K562 (cell line): ENCODE results near the gene GPR37L1. TPM values are rescaled to one million over a fixed set of nuclear protein-coding genes. Genes with fewer than 3 reads are reported as not detected.

Experiments used
- ATF3 ChIP-seq, 2 experiments: fragments of 450-650 bp in 1 of 2; sonication (generic) in 1 of 2; formaldehyde crosslinking in 1 of 2; IDR thresholded peaks in 1 of 2; conservative IDR thresholded peaks in 1 of 2; 2 replicates each; pipeline versions ENCODE4 v1.6.1 to v1.8.1; 2016 to 2023; ENCODE audit warnings: mild to moderate bottlenecking in 2 of 2, moderate library complexity in 2 of 2, inconsistent platforms in 1 of 2, missing genetic modification reagents in 1 of 2
- BCLAF1 ChIP-seq, 2 experiments: fragments of 450-650 bp in 1 of 2; IDR thresholded peaks; 2 replicates each; pipeline ENCODE4 v1.6.1; 2011 to 2017; ENCODE audit warnings: low read depth in 2 of 2, antibody characterized with exemption in 1 of 2, borderline replicate concordance in 1 of 2, low read length in 1 of 2, mild to moderate bottlenecking in 1 of 2, mixed read lengths in 1 of 2; ENCODE audit not compliant: control insufficient read depth in 1 of 2
- CHD4 ChIP-seq: fragments of 200-600 bp; sonication (generic); IDR thresholded peaks from 3 replicates; pipeline ENCODE4 v1.6.1; 2012; ENCODE audit warnings: low read depth, mild to moderate bottlenecking, mixed read lengths, low read length, inconsistent platforms; ENCODE audit not compliant: insufficient read depth, insufficient replicate concordance, poor library complexity, severe bottlenecking
- HLTF ChIP-seq: fragments of 450-650 bp; IDR thresholded peaks from 2 replicates; pipeline ENCODE4 v1.6.1; 2016
- MBD2 ChIP-seq: sonication (generic); IDR thresholded peaks from 2 replicates; pipeline ENCODE4 v1.6.1; 2016; ENCODE audit warnings: low read depth, borderline replicate concordance
- MCM3 ChIP-seq: fragments of 450-650 bp; IDR thresholded peaks from 2 replicates; pipeline ENCODE4 v1.6.1; 2016
- MEIS2 ChIP-seq: fragments of 450-650 bp; IDR thresholded peaks from 2 replicates; pipeline ENCODE4 v1.6.1; 2014; ENCODE audit warnings: mild to moderate bottlenecking; ENCODE audit not compliant: partially characterized antibody
- NUFIP1 ChIP-seq: fragments of 450-650 bp; IDR thresholded peaks from 2 replicates; pipeline ENCODE4 v1.6.1; 2018; ENCODE audit not compliant: partially characterized antibody
- SMARCE1 ChIP-seq: fragments of 450-650 bp; IDR thresholded peaks from 2 replicates; pipeline ENCODE4 v1.7.1; 2016; ENCODE audit warnings: mild to moderate bottlenecking
- SMC3 ChIP-seq: conservative IDR thresholded peaks from 2 replicates; pipeline ENCODE4 v1.6.1; 2011; ENCODE audit warnings: low read depth, low read length, improper control_type of control experiment; ENCODE audit not compliant: insufficient read depth
- UBTF ChIP-seq, 2 experiments: IDR thresholded peaks; 2 replicates each; pipeline ENCODE4 v1.6.1; 2012; ENCODE audit warnings: improper control_type of control experiment in 2 of 2, low read depth in 2 of 2, low read length in 2 of 2, borderline replicate concordance in 1 of 2
- YY1 ChIP-seq, 3 experiments: IDR thresholded peaks; 2 replicates each; pipeline ENCODE4 v1.6.1; 2011; ENCODE audit warnings: low read length in 2 of 3, mild to moderate bottlenecking in 2 of 3, moderate library complexity in 2 of 3, borderline replicate concordance in 1 of 3, control low read depth in 1 of 3, low read depth in 1 of 3; ENCODE audit not compliant: insufficient read depth in 3 of 3, insufficient replicate concordance in 2 of 3, control insufficient read depth in 1 of 3, insufficient read length in 1 of 3; ENCODE audit errors: extremely low read depth in 1 of 3
- ZNF75A ChIP-seq: fragments of 450-650 bp; formaldehyde crosslinking; IDR thresholded peaks from 2 replicates; pipeline ENCODE4 v1.4.0; 2020; ENCODE audit warnings: mild to moderate bottlenecking
- polyA plus RNA-seq, 8 experiments: library from polyadenylated mRNA; depleted of rRNA in 4 of 8; stranded (reverse) in 5 of 8; unstranded in 3 of 8; fragments of >200 nt; fragmentation: Nextera tagmentation in 2 of 8; fragmentation: Illumina TruSeq in 1 of 8; extraction: Ambion mirVana in 2 of 8; extraction: Trizol in 1 of 8; gene quantifications; 2 replicates each; pipeline versions ENCODE4 v1.2.1 to v1.2.3, GENCODE V29; 2011 to 2014; ENCODE audit warnings: inconsistent platforms in 1 of 8, missing spikeins in 1 of 8
- total RNA-seq, 7 experiments: library from RNA; depleted of rRNA in 6 of 7; stranded (reverse); fragments of >200 nt in 6 of 7; fragmentation: Illumina TruSeq in 2 of 7; extraction: Trizol in 2 of 7; gene quantifications; 2 replicates each; pipeline versions ENCODE4 v1.2.1 to v1.2.3, GENCODE V29; 2011 to 2021; ENCODE audit warnings: low replicate concordance in 1 of 7
- TF ChIP-seq, protein P1 (sequence below): fragments of 200-800 bp; sonication (Bioruptor generic); IDR thresholded peaks from 2 replicates; pipeline ENCODE4 v1.6.1; 2017; ENCODE audit warnings: missing genetic modification characterization, missing compliant biosample characterization
- TF ChIP-seq, protein P2 (sequence below): fragments of 450-650 bp; conservative IDR thresholded peaks from 2 replicates; pipeline ENCODE4 v1.6.1; 2016; ENCODE audit warnings: missing genetic modification characterization, low read depth, mild to moderate bottlenecking, missing compliant biosample characterization, moderate library complexity

Gene GPR37L1
- total and polyA plus RNA-seq, 9 of the 15 experiments (the other 6 are each of a cell fraction or from before 2014, with no cell fraction given): not detected

DNA sequence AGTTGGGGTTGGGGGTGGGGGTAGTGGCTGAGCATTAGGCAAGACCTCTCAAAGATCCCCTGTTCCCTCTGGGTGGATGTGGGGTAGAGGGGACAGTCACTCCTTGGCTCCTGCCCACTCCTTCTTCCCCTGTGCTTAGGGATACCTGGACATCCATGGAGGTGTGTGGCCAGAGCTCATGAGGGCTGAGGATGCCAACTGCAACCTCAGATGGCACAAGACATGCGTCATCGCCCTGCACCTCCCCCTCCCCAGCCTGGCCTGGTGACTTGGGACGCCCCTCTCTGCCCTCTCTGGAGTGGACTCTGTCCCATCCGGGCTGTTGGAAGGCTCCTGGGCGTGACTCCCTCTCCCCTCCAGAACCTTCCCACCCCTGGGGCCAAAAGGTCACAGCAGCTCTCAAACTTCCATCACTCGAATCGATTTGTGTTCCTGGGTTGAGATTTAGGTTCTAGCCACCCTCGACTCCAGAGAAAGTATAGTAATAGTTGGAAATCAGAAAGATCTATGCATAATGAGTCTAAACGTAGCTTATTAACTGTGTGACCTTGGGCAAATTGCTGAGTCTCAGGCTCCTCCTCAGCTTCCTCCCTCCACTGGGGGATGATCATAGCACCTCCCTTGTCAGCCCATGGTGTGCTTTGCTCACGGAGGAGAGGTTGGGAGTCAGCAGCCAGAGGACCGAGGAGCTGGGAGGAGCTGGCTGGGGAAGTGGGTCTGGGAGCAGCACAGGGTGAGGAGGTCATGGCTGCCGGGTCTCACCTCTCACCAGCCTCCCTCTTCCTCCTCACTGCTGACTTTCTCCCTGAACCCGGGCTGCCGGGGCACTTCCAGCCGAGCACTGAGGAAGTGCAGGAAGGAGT is 39.9 kb downstream of the GPR37L1 start (continued):
- TF ChIP-seq UBTF (IDR thresholded peaks at IDR 0.05; ENCODE audit: borderline replicate concordance in 1 of 2, low read depth in 2 of 2, low read length in 2 of 2) (peak; percentile 64 to 69; a peak in 1 of 4 replicates), SMC3 (no peak), MEIS2 (peak; percentile 26), MBD2 (0 out of 2 replicates have a peak, but pooled peaks have one; percentile 32), ZNF75A (CRISPR knock-in tag) (no peak), NUFIP1 (no peak), BCLAF1 (IDR thresholded peaks at IDR 0.05; ENCODE audit: borderline replicate concordance in 1 of 2, control insufficient read depth in 1 of 2, low read depth in 2 of 2, low read length in 1 of 2) (no peak), MCM3 (no peak), SMARCE1 (0 out of 2 replicates have a peak, but pooled peaks have one; percentile 9), CHD4 (no peak), YY1 (IDR thresholded peaks at IDR 0.05; ENCODE audit: borderline replicate concordance in 1 of 3, control insufficient read depth in 1 of 3, extremely low read depth in 1 of 3, insufficient read depth in 3 of 3, insufficient read length in 1 of 3, insufficient replicate concordance in 2 of 3, low read depth in 1 of 3, low read length in 2 of 3) (peak in 1 of 3 experiments; percentile 56), ATF3 (IDR thresholded peaks at IDR 0.05) (peak; percentile 63), ATF3 (CRISPR knock-in tag; conservative IDR thresholded peaks at IDR 0.05) (no peak), HLTF (no peak)
- TF ChIP-seq, protein P1, sequence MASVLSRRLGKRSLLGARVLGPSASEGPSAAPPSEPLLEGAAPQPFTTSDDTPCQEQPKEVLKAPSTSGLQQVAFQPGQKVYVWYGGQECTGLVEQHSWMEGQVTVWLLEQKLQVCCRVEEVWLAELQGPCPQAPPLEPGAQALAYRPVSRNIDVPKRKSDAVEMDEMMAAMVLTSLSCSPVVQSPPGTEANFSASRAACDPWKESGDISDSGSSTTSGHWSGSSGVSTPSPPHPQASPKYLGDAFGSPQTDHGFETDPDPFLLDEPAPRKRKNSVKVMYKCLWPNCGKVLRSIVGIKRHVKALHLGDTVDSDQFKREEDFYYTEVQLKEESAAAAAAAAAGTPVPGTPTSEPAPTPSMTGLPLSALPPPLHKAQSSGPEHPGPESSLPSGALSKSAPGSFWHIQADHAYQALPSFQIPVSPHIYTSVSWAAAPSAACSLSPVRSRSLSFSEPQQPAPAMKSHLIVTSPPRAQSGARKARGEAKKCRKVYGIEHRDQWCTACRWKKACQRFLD (CRISPR knock-in tag): peak; percentile 23; the same call in 1 of the 2 replicates
- TF ChIP-seq, protein P2, sequence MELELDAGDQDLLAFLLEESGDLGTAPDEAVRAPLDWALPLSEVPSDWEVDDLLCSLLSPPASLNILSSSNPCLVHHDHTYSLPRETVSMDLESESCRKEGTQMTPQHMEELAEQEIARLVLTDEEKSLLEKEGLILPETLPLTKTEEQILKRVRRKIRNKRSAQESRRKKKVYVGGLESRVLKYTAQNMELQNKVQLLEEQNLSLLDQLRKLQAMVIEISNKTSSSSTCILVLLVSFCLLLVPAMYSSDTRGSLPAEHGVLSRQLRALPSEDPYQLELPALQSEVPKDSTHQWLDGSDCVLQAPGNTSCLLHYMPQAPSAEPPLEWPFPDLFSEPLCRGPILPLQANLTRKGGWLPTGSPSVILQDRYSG (tag): peak; percentile 62; the same call in 1 of the 2 replicates
